PC-3 (cell line): ENCODE measurements around the gene ARHGAP24. TPM values are rescaled to one million over a fixed set of nuclear protein-coding genes. Genes with fewer than 3 reads are reported as not detected.
A peak's percentile ranks its signal among the peaks of the same experiment; 100 is the strongest.

Source experiments
- ATAC-seq: fragments of 200-7000 bp; cut with Tn5 transposase; 2 replicates; pipeline ENCODE4 v1.9.1; 2020; ENCODE audit warnings: mild to moderate bottlenecking, moderate library complexity
- BruUV-seq: library from RNA; stranded (reverse); fragments of 400-500 nt; replicated peaks from 2 replicates; lab custom pipeline; 2021; lab: Mats Ljungman, UMichigan
- CTCF ChIA-PET: fragments of 300-600 bp; sonication (Branson Sonifier 250); formaldehyde crosslinking; loops from one replicate; lab custom pipeline; 2022; ENCODE audit warnings: antibody characterized with exemption; lab: Charles Lee
- POLR2A ChIA-PET: fragments of 300-600 bp; sonication (Branson Sonifier 250); formaldehyde crosslinking; loops from one replicate; lab custom pipeline; 2022; ENCODE audit warnings: antibody characterized with exemption; ENCODE audit not compliant: unreplicated experiment; lab: Charles Lee
- DNase-seq: peaks from one replicate; pipeline ENCODE4 v3.0.0-alpha.2; 2015
- H2AFZ ChIP-seq: fragments of 300-600 bp; sonication (generic); 2 replicates; pipeline ENCODE4 v1.6.0; 2016; ENCODE audit warnings: antibody characterized with exemption, low read length
- H3F3A ChIP-seq: fragments of 300-600 bp; sonication (generic); one replicate; pipeline ENCODE4 v1.6.0; 2017; ENCODE audit warnings: antibody characterized with exemption, low read length, control low read depth, mild to moderate bottlenecking; ENCODE audit not compliant: unreplicated experiment
- H3K27ac ChIP-seq: fragments of 300-600 bp; sonication (generic); 2 replicates; pipeline ENCODE4 v1.5.1; 2016; ENCODE audit warnings: mild to moderate bottlenecking, low read length
- H3K27me3 ChIP-seq: fragments of 300-600 bp; sonication (generic); 2 replicates; pipeline ENCODE4 v1.6.1; 2016; ENCODE audit warnings: low read length, mixed read lengths
- H3K36me3 ChIP-seq: fragments of 300-600 bp; sonication (generic); 2 replicates; pipeline ENCODE4 v1.6.1; 2016; ENCODE audit warnings: low read depth, mixed run types, low read length, mixed read lengths
- H3K4me1 ChIP-seq: fragments of 300-600 bp; sonication (generic); 2 replicates; pipeline ENCODE4 v1.5.1; 2016; ENCODE audit warnings: low read length; ENCODE audit not compliant: insufficient read depth
- H3K4me2 ChIP-seq: fragments of 300-600 bp; sonication (generic); 2 replicates; pipeline ENCODE4 v1.6.0; 2016; ENCODE audit warnings: low read length
- H3K4me3 ChIP-seq: fragments of 300-600 bp; sonication (generic); 2 replicates; pipeline ENCODE4 v1.5.1; 2016; ENCODE audit warnings: mild to moderate bottlenecking, low read length, mixed read lengths
- H3K79me2 ChIP-seq: fragments of 300-600 bp; sonication (generic); 2 replicates; pipeline ENCODE4 v1.6.1; 2017; ENCODE audit warnings: low read length, mixed read lengths
- H3K9ac ChIP-seq: fragments of 300-600 bp; sonication (generic); 2 replicates; pipeline ENCODE4 v1.6.0; 2016; ENCODE audit warnings: mild to moderate bottlenecking, low read length
- H3K9me2 ChIP-seq: fragments of 300-600 bp; sonication (generic); replicated peaks from 2 replicates; pipeline ENCODE4 v1.6.1; 2016; ENCODE audit warnings: mixed run types, low read length, mixed read lengths
- H3K9me3 ChIP-seq: fragments of 300-600 bp; sonication (generic); 2 replicates; pipeline ENCODE4 v1.6.1; 2016; ENCODE audit warnings: low read length, mixed read lengths
- H4K20me1 ChIP-seq: fragments of 300-600 bp; sonication (generic); 2 replicates; pipeline ENCODE4 v1.6.1; 2016; ENCODE audit warnings: low read length, mixed read lengths
- CTCF ChIP-seq: fragments of 300-600 bp; sonication (generic); conservative IDR thresholded peaks from 2 replicates; pipeline ENCODE4 v1.5.1; 2017; ENCODE audit warnings: antibody characterized with exemption, low read depth, mild to moderate bottlenecking, low read length
- EZH2 ChIP-seq: fragments of 300-600 bp; sonication (generic); IDR thresholded peaks from one replicate; pipeline ENCODE4 v1.6.1; 2017; ENCODE audit warnings: antibody characterized with exemption, mild to moderate bottlenecking, low read length; ENCODE audit not compliant: unreplicated experiment
- EZH2phosphoT487 ChIP-seq: fragments of 300-600 bp; sonication (generic); IDR thresholded peaks from 2 replicates; pipeline ENCODE4 v1.6.1; 2018; ENCODE audit warnings: mild to moderate bottlenecking, antibody characterized with exemption, low read length, borderline replicate concordance
- intact Hi-C: fragments of 100-400 bp; cut with micrococcal nuclease; formaldehyde crosslinking; loops from 2 replicates; pipeline ENCODE4 v1.9.0; 2023
- total RNA-seq: library from RNA; depleted of rRNA; stranded (reverse); fragments of >200 nt; gene quantifications from 2 replicates; pipeline ENCODE4 v1.2.3, GENCODE V29; 2014

Gene ARHGAP24
- total RNA-seq, 1 experiment from 2014 or later = 7.4 TPM

GRCh38 chr4:85603437-85604336 lies 128.7 kb downstream of the ARHGAP24 start:
- Histone ChIP-seq H3K27me3 (no peaks in the 10 kb centered on the region), H3K79me2 (no peaks in the 10 kb centered on the region), H4K20me1 (no peaks in the 10 kb centered on the region), H3K4me3 (no peak overlapping the region), H3K27ac (no peak overlapping the region), H3K36me3 (no peaks in the 10 kb centered on the region), H2AFZ (no peak overlapping the region), H3K9me3 (no peaks in the 10 kb centered on the region), H3K9ac (no peak overlapping the region), H3F3A (no peaks in the 10 kb centered on the region), H3K4me1 (no peaks in the 10 kb centered on the region), H3K4me2 (no peak overlapping the region), H3K9me2 (no peaks in the 10 kb centered on the region)
- ChIA-PET CTCF (no interaction called here), POLR2A (no interaction called here)
- no TSS peak for BruUV-seq
- TF ChIP-seq EZH2 = no peak
- no peak for TF ChIP-seq CTCF
- no peak for TF ChIP-seq EZH2phosphoT487
- no peak for ATAC-seq
- DNase-seq = no peak
- intact Hi-C loops = no loop called here

GRCh38 chr4:85606505-85606904 lies 131.6 kb downstream of the ARHGAP24 start:
- no peak overlapping the region for H3K4me2 ChIP-seq
- no peaks in the 10 kb centered on the region for H3F3A ChIP-seq
- no peak overlapping the region for H3K9ac ChIP-seq
- DNase-seq = peak; percentile 2
- no peaks in the 10 kb centered on the region for H3K79me2 ChIP-seq
- no peaks in the 10 kb centered on the region for H3K9me3 ChIP-seq
- POLR2A ChIA-PET = no interaction called here
- no peak overlapping the region for H3K4me3 ChIP-seq
- H3K27me3 ChIP-seq = no peaks in the 10 kb centered on the region
- no peaks in the 10 kb centered on the region for H3K4me1 ChIP-seq
- no peak for TF ChIP-seq CTCF
- no peak for TF ChIP-seq EZH2phosphoT487
- no peak for TF ChIP-seq EZH2
- no peaks in the 10 kb centered on the region for H4K20me1 ChIP-seq
- BruUV-seq = no TSS peak
- CTCF ChIA-PET = no interaction called here
- intact Hi-C loops = no loop called here
- no peak overlapping the region for H2AFZ ChIP-seq
- H3K27ac ChIP-seq = no peak overlapping the region
- H3K9me2 ChIP-seq = no peaks in the 10 kb centered on the region
- ATAC-seq = peak; percentile 60
- no peaks in the 10 kb centered on the region for H3K36me3 ChIP-seq

GRCh38 chr4:85607624-85608023 lies 132.7 kb downstream of the ARHGAP24 start:
- Histone ChIP-seq H3K9me2 (no peaks in the 10 kb centered on the region), H2AFZ (no peak overlapping the region), H3K4me3 (no peak overlapping the region), H3K79me2 (no peaks in the 10 kb centered on the region), H3F3A (no peaks in the 10 kb centered on the region), H3K9ac (no peak overlapping the region), H3K27me3 (no peaks in the 10 kb centered on the region), H3K4me2 (no peak overlapping the region), H4K20me1 (no peaks in the 10 kb centered on the region), H3K9me3 (no peaks in the 10 kb centered on the region), H3K4me1 (no peaks in the 10 kb centered on the region), H3K36me3 (no peaks in the 10 kb centered on the region), H3K27ac (no peak overlapping the region)
- intact Hi-C loops = no loop called here
- ChIA-PET CTCF (no interaction called here), POLR2A (interaction anchor here (0.6 kb wide), 1 partner anchor 187 kb away, joined by 3 read pairs; no protein-coding TSS in a partner anchor)
- ATAC-seq = no peak
- no peak for DNase-seq
- TF ChIP-seq CTCF (no peak), EZH2 (no peak), EZH2phosphoT487 (no peak)
- no TSS peak for BruUV-seq
